Esophagus muscularis mucosa (tissue), 4 donors: ENCODE results near the gene COG1. TPM values are rescaled to one million over a fixed set of nuclear protein-coding genes. Genes with fewer than 3 reads are reported as not detected.

ENCODE experiments used
- DNase-seq: peaks from one replicate; pipeline ENCODE4 v3.0.0-alpha.2; 2017; ENCODE audit errors: extremely low spot score
- H3K27ac ChIP-seq, 4 donors: fragments of 200-600 bp; sonication (generic); replicated peaks in 1 of 4; 1 replicate in 3 of 4; 2 replicates in 1 of 4; pipeline ENCODE4 v1.5.1; 2016 to 2019; ENCODE audit warnings: mild to moderate bottlenecking in 1 of 4
- H3K27me3 ChIP-seq, 4 donors: fragments of 200-600 bp; sonication (generic); one replicate each; pipeline versions ENCODE4 v1.5.1 to v1.6.0; 2016 to 2019
- H3K36me3 ChIP-seq, 4 donors: fragments of 200-600 bp; sonication (generic); one replicate each; pipeline ENCODE4 v1.5.1; 2016 to 2019
- H3K4me1 ChIP-seq, 4 donors: fragments of 200-600 bp; sonication (generic); one replicate each; pipeline ENCODE4 v1.5.1; 2016 to 2019
- H3K4me3 ChIP-seq, 4 donors: fragments of 200-600 bp; sonication (generic); 1 replicate in 2 of 4; 2 replicates in 2 of 4; pipeline ENCODE4 v1.5.1; 2016 to 2019; ENCODE audit warnings: mild to moderate bottlenecking in 4 of 4, moderate library complexity in 1 of 4
- H3K9me3 ChIP-seq, 4 donors: fragments of 200-600 bp; sonication (generic); 1 replicate in 3 of 4; 2 replicates in 1 of 4; pipeline ENCODE4 v1.5.1; 2016 to 2019
- CTCF ChIP-seq, 3 experiments: fragments of 200-600 bp in 2 of 3; fragments of 450-650 bp in 1 of 3; sonication (generic) in 2 of 3; IDR thresholded peaks; one replicate each; pipeline ENCODE4 v1.5.1; 2017 to 2019; ENCODE audit warnings: antibody characterized with exemption in 3 of 3, mild to moderate bottlenecking in 2 of 3, moderate library complexity in 1 of 3
- EP300 ChIP-seq: sonication (generic); formaldehyde crosslinking; IDR thresholded peaks from one replicate; pipeline ENCODE4 v1.6.1; 2017; ENCODE audit warnings: antibody characterized with exemption
- POLR2A ChIP-seq: fragments of 450-650 bp; IDR thresholded peaks from one replicate; pipeline ENCODE4 v1.6.1; 2017; ENCODE audit warnings: antibody characterized with exemption, moderate library complexity, mild to moderate bottlenecking, low read depth
- POLR2AphosphoS5 ChIP-seq, 2 donors: sonication (generic); formaldehyde crosslinking; IDR thresholded peaks; one replicate each; pipeline ENCODE4 v1.6.1; 2017; ENCODE audit warnings: antibody characterized with exemption in 2 of 2
- WGBS: methylation state at CpG from one replicate; pipeline ENCODE4 v1.1.5; 2018; 5-methylcytosine and 5-hydroxymethylcytosine counted together
- intact Hi-C: fragments of 100-400 bp; cut with DNase I; formaldehyde crosslinking; loops from one replicate; pipeline ENCODE4 v1.15.1; 2023
- total RNA-seq, 4 donors: library from RNA; depleted of rRNA; stranded (reverse); fragments of >200 nt; gene quantifications; one replicate each; pipeline versions ENCODE4 v1.1.0 to v1.2.1, GENCODE V29; 2016

Gene COG1
- total RNA-seq, 4 donors from 2014 or later, result 19.1 to 36.5 (median 27.3) TPM

GRCh38 chr17:73166731-73167581, 25.9 kb upstream of the COG1 start:
- intact Hi-C loops, result no loop called here
- H3K4me3 ChIP-seq, result peak overlapping the region; percentile 42 to 55 (median 44)
- no peak for TF ChIP-seq POLR2A
- no peak for TF ChIP-seq EP300
- no peak for TF ChIP-seq CTCF (IDR thresholded peaks at IDR 0.05)
- TF ChIP-seq POLR2AphosphoS5 (IDR thresholded peaks at IDR 0.05), result no peak
- peaks cover 14 to 32% (median 28%) of the 10 kb centered on the region in 4 donors for H3K4me1 ChIP-seq
- no peak overlapping the region for H3K27ac ChIP-seq
- H3K9me3 ChIP-seq, result no peaks in the 10 kb centered on the region
- WGBS, result 67% methylated on average over 7 of the region's 8 CpGs
- H3K27me3 ChIP-seq, result peaks cover 0 to 80% (median 28%) of the 10 kb centered on the region in 4 donors
- H3K36me3 ChIP-seq, result no peaks in the 10 kb centered on the region
- DNase-seq, result no peak

- Histone ChIP-seq H3K36me3 (no peaks in the 10 kb centered on the region), H3K27ac (no peak overlapping the region), H3K4me1 (peaks cover 14 to 32% (median 28%) of the 10 kb centered on the region in 4 donors), H3K9me3 (no peaks in the 10 kb centered on the region), H3K4me3 (no peak overlapping the region), H3K27me3 (peaks cover 0 to 63% (median 22%) of the 10 kb centered on the region in 4 donors)
- intact Hi-C loops, result no loop called here
- DNase-seq, result no peak
- 89% methylated on average over 6 of the region's 6 CpGs for WGBS
- TF ChIP-seq POLR2A (no peak), EP300 (no peak), CTCF (IDR thresholded peaks at IDR 0.05) (no peak), POLR2AphosphoS5 (IDR thresholded peaks at IDR 0.05) (no peak)
Observed at GRCh38 chr17:73168667-73169066, 24.2 kb upstream of the COG1 start.

- WGBS, result 85% methylated on average over 5 of the region's 5 CpGs
- Histone ChIP-seq H3K4me1 (peaks cover 4 to 17% (median 15%) of the 10 kb centered on the region in 4 donors), H3K27me3 (peaks cover 0 to 47% (median 11%) of the 10 kb centered on the region in 4 donors), H3K36me3 (no peaks in the 10 kb centered on the region), H3K4me3 (no peak overlapping the region), H3K27ac (no peak overlapping the region), H3K9me3 (no peaks in the 10 kb centered on the region)
- DNase-seq, result no peak
- intact Hi-C loops, result no loop called here
- TF ChIP-seq POLR2AphosphoS5 (IDR thresholded peaks at IDR 0.05) (no peak), EP300 (no peak), POLR2A (no peak), CTCF (IDR thresholded peaks at IDR 0.05) (no peak)
Observed at GRCh38 chr17:73170324-73170723, 22.5 kb upstream of the COG1 start.

GRCh38 chr17:73172252-73172651, 20.6 kb upstream of the COG1 start:
- Histone ChIP-seq H3K27me3 (peaks cover 0 to 32% (median 0%) of the 10 kb centered on the region in 4 donors), H3K4me1 (no peaks in the 10 kb centered on the region), H3K4me3 (no peak overlapping the region), H3K9me3 (no peaks in the 10 kb centered on the region), H3K36me3 (no peaks in the 10 kb centered on the region), H3K27ac (no peak overlapping the region)
- no peak for DNase-seq
- WGBS, result 83% methylated on average over 3 of the region's 3 CpGs
- intact Hi-C loops, result no loop called here
- no peak for TF ChIP-seq POLR2AphosphoS5 (IDR thresholded peaks at IDR 0.05)
- no peak for TF ChIP-seq EP300
- no peak for TF ChIP-seq CTCF (IDR thresholded peaks at IDR 0.05)
- no peak for TF ChIP-seq POLR2A
